ENCODE results near the gene LRP1-AS. TPM values are rescaled to one million over a fixed set of nuclear protein-coding genes. Genes with fewer than 3 reads are reported as not detected.

Gene LRP1-AS
- total RNA-seq, 4 donors from 2014 or later = not detected

- TF ChIP-seq, protein P1, sequence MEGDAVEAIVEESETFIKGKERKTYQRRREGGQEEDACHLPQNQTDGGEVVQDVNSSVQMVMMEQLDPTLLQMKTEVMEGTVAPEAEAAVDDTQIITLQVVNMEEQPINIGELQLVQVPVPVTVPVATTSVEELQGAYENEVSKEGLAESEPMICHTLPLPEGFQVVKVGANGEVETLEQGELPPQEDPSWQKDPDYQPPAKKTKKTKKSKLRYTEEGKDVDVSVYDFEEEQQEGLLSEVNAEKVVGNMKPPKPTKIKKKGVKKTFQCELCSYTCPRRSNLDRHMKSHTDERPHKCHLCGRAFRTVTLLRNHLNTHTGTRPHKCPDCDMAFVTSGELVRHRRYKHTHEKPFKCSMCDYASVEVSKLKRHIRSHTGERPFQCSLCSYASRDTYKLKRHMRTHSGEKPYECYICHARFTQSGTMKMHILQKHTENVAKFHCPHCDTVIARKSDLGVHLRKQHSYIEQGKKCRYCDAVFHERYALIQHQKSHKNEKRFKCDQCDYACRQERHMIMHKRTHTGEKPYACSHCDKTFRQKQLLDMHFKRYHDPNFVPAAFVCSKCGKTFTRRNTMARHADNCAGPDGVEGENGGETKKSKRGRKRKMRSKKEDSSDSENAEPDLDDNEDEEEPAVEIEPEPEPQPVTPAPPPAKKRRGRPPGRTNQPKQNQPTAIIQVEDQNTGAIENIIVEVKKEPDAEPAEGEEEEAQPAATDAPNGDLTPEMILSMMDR (IDR thresholded peaks at IDR 0.05; ENCODE audit: low read depth) = no peak
Observed at GRCh38 chr12:57179331-57180086, 32.1 kb upstream of the LRP1-AS start.

GRCh38 chr12:57178213-57178612 lies 30.8 kb upstream of the LRP1-AS start:
- TF ChIP-seq, protein P1 (IDR thresholded peaks at IDR 0.05; ENCODE audit: low read depth) = no peak

DNA sequence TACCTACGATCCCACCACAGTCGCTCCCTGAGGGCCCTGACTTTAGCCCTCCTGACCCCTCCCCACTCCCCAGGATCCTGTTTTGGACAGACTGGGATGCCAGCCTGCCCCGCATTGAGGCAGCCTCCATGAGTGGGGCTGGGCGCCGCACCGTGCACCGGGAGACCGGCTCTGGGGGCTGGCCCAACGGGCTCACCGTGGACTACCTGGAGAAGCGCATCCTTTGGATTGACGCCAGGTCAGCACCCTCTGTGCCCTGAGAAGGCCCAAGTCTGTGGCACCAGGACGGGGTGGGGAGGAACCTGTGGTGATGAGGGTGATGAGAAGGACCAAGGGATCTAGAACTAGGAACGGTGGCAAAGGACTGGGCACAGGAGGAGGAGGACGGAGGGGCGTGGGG lies 29.9 kb upstream of the LRP1-AS start:
- TF ChIP-seq, protein P1 (IDR thresholded peaks at IDR 0.05; ENCODE audit: low read depth) = no peak

GRCh38 chr12:57176846-57177245 lies 29.4 kb upstream of the LRP1-AS start:
- TF ChIP-seq, protein P1 (IDR thresholded peaks at IDR 0.05; ENCODE audit: low read depth) = no peak

DNA sequence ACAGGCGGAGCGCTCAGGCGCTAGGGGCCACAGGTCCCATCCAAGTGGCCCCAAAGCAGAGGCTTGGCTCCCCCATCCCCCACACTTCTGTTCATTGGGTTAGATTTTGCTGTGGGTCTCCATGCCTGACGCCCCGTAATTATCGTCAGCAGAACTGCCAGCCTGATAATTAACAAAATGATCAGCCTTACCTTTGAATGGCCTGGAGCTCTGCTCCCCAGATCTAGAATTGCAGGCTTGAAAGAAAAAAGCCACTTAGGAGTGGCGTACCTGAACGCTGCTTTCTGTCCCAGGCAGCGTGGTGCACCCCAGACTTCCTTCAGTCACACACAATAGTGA lies 28.7 kb upstream of the LRP1-AS start:
- TF ChIP-seq, protein P1 (IDR thresholded peaks at IDR 0.05; ENCODE audit: low read depth) = no peak

- TF ChIP-seq, protein P1 (IDR thresholded peaks at IDR 0.05; ENCODE audit: low read depth) = no peak
Observed at GRCh38 chr12:57175428-57176138, 28.2 kb upstream of the LRP1-AS start.

DNA sequence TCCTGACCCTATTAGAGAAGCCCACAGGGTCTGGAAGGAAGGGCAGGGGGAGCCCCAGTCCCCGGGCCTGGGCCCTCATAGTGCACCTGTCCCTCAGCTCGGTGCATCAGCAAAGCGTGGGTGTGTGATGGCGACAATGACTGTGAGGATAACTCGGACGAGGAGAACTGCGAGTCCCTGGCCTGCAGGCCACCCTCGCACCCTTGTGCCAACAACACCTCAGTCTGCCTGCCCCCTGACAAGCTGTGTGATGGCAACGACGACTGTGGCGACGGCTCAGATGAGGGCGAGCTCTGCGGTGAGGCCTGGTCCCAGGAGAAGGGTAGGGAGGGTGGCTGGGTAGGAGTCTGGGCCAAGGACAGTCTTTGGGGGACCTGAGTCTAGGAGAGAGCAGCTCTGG lies 26.3 kb upstream of the LRP1-AS start:
- TF ChIP-seq, protein P1 (IDR thresholded peaks at IDR 0.05; ENCODE audit: low read depth) = no peak

All from subcutaneous adipose tissue (tissue), 4 donors.